Activated naive CD8-positive, alpha-beta T cell treated with anti-CD3 and anti-CD28 coated beads for 36 hours (primary cell): ENCODE data around the gene PDE4D. TPM values are rescaled to one million over a fixed set of nuclear protein-coding genes. Genes with fewer than 3 reads are reported as not detected.
A peak's percentile ranks its signal among the peaks of the same experiment; 100 is the strongest.
"Not testable (repeated sequence)": the region's sequence is repeated elsewhere in the genome, so short reads cannot be mapped to it uniquely, and the experiment has no call there.

ENCODE experiments used
- DNase-seq: peaks from one replicate; pipeline ENCODE4 v3.0.0; 2021
- H3K27ac Mint-ChIP-seq: one replicate; pipeline ENCODE4 v1.8.0; 2022; ENCODE audit warnings: mild to moderate bottlenecking, moderate library complexity, mixed read lengths
- H3K27me3 Mint-ChIP-seq: one replicate; pipeline ENCODE4 v1.8.0; 2022; ENCODE audit warnings: mild to moderate bottlenecking, mixed read lengths
- H3K36me3 Mint-ChIP-seq: one replicate; pipeline ENCODE4 v1.8.0; 2021; ENCODE audit warnings: mild to moderate bottlenecking, mixed read lengths
- H3K4me1 Mint-ChIP-seq: one replicate; pipeline ENCODE4 v1.8.0; 2021; ENCODE audit warnings: mixed read lengths
- H3K4me3 Mint-ChIP-seq: one replicate; pipeline ENCODE4 v1.8.0; 2022; ENCODE audit warnings: mild to moderate bottlenecking, moderate library complexity, mixed read lengths
- H3K9me3 Mint-ChIP-seq: one replicate; pipeline ENCODE4 v1.8.0; 2022; ENCODE audit warnings: mixed read lengths
- total RNA-seq, 2 experiments: library from RNA; stranded (reverse); gene quantifications; one replicate each; pipeline ENCODE4 v1.2.3, GENCODE V29; 2021

Gene PDE4D
- total RNA-seq, 2 experiments from 2014 or later, result 40.7 TPM

DNA sequence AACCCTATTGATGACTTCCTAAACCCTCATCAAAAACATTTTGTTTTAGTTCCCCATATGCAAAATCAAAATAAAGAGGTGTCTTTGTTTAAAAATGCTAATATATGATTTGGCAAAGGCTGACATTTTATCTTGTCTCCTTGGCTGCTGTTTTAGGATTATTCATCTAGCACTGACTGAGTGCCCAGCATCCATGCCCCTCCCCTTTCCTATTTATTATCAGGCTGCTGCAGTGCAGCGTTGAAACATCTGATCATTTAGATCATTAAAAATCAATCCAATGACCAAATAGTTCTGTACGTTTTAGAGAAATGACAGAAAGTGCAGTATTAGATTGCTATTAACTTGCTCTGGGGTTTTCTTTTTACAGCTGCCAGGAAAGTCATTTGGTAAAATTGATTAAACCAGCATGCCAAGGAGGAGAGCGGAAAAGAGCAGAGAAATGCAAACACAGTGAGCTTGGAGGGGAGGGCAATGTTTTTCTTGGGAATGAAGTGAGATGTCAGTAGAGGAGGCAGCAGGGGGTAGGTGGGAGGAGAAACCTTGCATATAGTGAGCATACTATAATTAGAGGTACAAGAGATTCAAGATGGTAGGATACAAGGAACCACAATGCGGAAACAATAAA is 286.3 kb downstream of the PDE4D start:
- H3K27me3 Mint-ChIP-seq, result peaks cover 42% of the 10 kb centered on the region
- no peaks in the 10 kb centered on the region for H3K9me3 Mint-ChIP-seq
- H3K4me3 Mint-ChIP-seq, result no peak overlapping the region
- H3K27ac Mint-ChIP-seq, result no peak overlapping the region
- DNase-seq, result no peak
- H3K4me1 Mint-ChIP-seq, result peaks cover 12% of the 10 kb centered on the region
- no peaks in the 10 kb centered on the region for H3K36me3 Mint-ChIP-seq

DNA sequence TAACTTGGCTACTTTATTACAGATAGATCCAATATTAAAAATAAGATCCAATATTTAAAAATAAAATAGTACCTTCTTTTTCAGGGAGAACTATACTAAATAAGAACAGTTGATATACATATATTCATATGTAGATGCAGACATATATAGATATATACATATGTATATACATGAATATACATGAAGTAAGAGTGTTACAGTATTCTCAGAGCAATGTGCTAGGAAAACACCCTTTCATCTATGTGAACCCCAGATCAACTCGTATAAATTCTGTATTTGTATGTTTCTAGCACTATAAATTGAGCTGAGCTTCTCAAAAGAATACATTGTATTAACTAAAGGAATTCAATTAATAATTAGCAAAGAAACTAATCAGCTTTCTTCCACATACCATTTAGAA is 287.6 kb downstream of the PDE4D start:
- peaks cover 12% of the 10 kb centered on the region for H3K4me1 Mint-ChIP-seq
- peaks cover 37% of the 10 kb centered on the region for H3K27me3 Mint-ChIP-seq
- H3K27ac Mint-ChIP-seq, result no peak overlapping the region
- H3K4me3 Mint-ChIP-seq, result no peak overlapping the region
- H3K36me3 Mint-ChIP-seq, result no peaks in the 10 kb centered on the region
- no peaks in the 10 kb centered on the region for H3K9me3 Mint-ChIP-seq
- no peak for DNase-seq

DNA sequence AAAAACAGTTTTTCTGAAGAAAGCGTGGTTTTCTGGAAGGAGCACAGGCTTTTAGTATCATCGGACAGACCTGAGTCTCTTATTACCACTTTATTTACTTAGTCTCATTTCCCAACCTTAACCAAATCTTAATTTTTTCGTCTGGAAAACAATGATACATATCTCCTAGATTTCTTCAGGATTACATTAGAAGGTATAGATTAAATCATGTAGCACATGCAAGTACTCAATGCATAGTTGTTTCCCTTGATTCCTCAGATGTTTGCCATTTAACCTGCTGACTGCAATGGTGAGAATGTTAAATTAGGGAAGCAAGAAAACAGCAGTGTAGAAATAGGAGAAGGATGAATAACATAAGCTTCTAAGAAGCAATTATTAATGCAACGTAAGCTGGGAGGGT is 289.4 kb downstream of the PDE4D start:
- peaks cover 6% of the 10 kb centered on the region for H3K4me1 Mint-ChIP-seq
- H3K27ac Mint-ChIP-seq, result no peak overlapping the region

DNA sequence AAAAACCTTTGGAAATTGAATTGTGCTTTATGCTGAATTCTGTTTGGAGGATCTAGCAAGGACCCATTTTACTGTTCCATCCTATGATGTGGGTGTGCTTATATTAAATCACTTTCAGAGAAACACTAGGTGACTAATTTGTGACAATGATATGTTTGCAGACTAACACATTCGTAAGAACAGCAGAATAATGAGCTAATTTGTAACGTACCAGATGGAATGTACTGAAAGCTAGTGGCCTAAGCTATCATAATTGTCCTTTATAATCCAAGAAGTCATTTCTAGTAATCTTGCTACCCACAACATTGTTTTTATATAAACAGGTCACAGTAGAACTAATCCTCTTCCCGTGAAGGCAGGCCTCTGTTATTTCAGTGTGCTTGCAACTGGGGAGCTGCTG is 292.5 kb downstream of the PDE4D start:
- no peaks in the 10 kb centered on the region for H3K4me1 Mint-ChIP-seq
- H3K27me3 Mint-ChIP-seq, result peaks cover 21% of the 10 kb centered on the region
- no peaks in the 10 kb centered on the region for H3K36me3 Mint-ChIP-seq
- no peak overlapping the region for H3K27ac Mint-ChIP-seq
- H3K4me3 Mint-ChIP-seq, result no peak overlapping the region
- no peak for DNase-seq
- H3K9me3 Mint-ChIP-seq, result no peaks in the 10 kb centered on the region

More for the DNA sequence above, 289.4 kb downstream of the PDE4D start:
- Mint-ChIP-seq H3K9me3 (no peaks in the 10 kb centered on the region), H3K27me3 (peaks cover 25% of the 10 kb centered on the region), H3K36me3 (no peaks in the 10 kb centered on the region), H3K4me3 (no peak overlapping the region)
- no peak for DNase-seq

DNA sequence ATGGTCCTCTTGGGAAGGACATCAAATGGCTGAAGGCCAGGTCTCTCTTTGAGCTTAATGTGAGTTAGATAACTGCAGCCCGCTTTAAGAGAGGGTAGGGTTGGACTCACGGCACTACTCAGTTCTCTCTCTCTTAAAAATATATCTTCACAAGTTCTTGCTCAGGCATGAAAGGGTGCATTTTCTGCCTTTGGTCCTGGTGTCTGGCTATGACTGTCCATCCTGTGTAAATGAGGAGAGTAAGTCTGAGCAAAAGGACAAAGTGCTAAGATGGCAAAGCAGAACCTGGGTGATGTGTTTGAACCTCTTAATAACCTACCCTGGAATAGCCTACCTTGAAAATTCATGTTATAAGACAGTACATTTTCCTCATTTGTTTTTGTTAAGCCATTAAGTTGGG is 293.4 kb downstream of the PDE4D start:
- Mint-ChIP-seq H3K27me3 (peaks cover 24% of the 10 kb centered on the region), H3K4me1 (no peaks in the 10 kb centered on the region)

DNA sequence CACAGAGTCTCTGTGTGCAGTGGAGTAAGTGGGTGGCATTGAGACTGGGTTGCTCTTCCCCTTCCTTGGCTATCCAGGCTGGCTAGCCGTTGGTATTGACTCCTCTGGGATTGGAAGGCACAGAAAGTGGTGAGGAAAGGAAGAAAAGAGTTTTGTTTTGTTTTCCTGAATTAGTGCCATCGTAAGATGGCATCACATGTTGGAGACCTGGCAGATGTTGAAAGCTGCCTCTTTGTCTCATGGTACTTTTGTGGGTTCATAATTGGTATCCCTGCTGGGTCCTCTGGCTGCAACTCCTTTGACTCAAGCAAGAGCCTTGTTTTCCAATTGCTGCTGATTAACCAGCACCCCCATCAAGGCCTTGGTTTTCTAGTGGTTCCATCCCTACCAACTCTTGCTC is 293.8 kb downstream of the PDE4D start:
- DNase-seq, result no peak

More for the DNA sequence above, 293.4 kb downstream of the PDE4D start:
- DNase-seq, result no peak
- no peaks in the 10 kb centered on the region for H3K36me3 Mint-ChIP-seq
- peaks cover 2% of the 10 kb centered on the region for H3K9me3 Mint-ChIP-seq
- no peak overlapping the region for H3K27ac Mint-ChIP-seq
- H3K4me3 Mint-ChIP-seq, result no peak overlapping the region

DNA sequence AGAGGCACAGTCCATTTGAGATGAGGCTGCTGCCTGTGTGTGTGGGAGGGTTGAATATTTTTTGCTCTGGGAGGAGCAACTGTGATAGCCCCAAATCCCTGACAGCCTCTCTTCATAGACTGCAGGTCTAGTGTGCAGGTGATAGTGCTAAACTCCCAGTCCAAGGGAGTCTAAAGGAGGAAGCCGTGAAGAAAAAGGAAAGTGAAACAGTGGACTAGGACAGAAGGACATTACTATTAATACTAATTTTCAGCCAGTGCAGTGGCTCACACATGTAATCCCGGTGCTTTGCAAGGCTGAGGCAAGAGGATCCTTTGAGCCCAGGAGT is 295.0 kb downstream of the PDE4D start:
- Mint-ChIP-seq H3K27ac (no peak overlapping the region), H3K4me1 (no peaks in the 10 kb centered on the region), H3K27me3 (peaks cover 21% of the 10 kb centered on the region), H3K36me3 (no peaks in the 10 kb centered on the region), H3K4me3 (no peak overlapping the region), H3K9me3 (peaks cover 2% of the 10 kb centered on the region)
- DNase-seq, result no peak

More for the DNA sequence above, 293.8 kb downstream of the PDE4D start:
- Mint-ChIP-seq H3K27ac (no peak overlapping the region), H3K27me3 (peaks cover 23% of the 10 kb centered on the region), H3K9me3 (peaks cover 2% of the 10 kb centered on the region), H3K4me1 (no peaks in the 10 kb centered on the region), H3K4me3 (no peak overlapping the region), H3K36me3 (no peaks in the 10 kb centered on the region)

DNA sequence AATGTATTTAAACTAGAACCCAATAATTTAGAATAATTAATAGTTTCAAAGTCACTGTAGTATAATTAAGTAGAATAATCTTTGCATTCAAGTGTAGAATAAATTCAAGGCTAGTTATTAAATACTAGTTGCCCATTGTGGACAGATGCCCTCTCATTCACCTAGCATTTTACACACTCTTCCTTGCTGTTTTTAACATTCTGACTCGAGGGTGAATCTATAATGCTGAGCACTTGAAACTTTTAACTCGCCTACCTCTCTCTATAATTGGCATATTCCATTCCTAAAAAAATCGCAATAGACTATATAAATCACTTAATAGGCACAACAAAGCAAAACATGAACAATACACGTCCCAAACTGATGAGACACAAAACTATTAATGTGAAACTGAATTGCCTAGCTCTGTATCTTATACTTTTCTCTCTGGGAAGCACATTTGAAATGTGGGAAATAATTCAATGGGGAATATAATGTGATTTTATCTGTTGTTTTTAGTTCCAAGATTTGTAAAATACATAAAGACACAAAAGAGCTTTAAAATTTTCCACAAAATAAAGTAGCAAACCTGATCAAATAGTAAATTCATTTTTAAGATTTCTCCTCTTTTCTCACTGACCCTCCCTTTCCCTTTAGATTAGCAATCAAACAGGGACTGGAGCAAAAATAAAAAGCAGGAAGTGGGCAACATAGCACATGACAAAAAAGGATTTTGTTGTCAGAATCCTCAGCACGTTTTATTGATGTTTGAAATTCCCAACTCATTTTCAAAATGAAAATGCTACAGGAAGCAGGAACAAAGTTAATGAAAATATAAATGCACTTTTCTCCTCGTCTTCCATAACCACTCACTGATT is 295.6 kb downstream of the PDE4D start:
- DNase-seq, result no peak
- Mint-ChIP-seq H3K27ac (no peak overlapping the region), H3K27me3 (peaks cover 25% of the 10 kb centered on the region), H3K4me1 (no peaks in the 10 kb centered on the region), H3K9me3 (peaks cover 2% of the 10 kb centered on the region), H3K4me3 (no peak overlapping the region), H3K36me3 (no peaks in the 10 kb centered on the region)

DNA sequence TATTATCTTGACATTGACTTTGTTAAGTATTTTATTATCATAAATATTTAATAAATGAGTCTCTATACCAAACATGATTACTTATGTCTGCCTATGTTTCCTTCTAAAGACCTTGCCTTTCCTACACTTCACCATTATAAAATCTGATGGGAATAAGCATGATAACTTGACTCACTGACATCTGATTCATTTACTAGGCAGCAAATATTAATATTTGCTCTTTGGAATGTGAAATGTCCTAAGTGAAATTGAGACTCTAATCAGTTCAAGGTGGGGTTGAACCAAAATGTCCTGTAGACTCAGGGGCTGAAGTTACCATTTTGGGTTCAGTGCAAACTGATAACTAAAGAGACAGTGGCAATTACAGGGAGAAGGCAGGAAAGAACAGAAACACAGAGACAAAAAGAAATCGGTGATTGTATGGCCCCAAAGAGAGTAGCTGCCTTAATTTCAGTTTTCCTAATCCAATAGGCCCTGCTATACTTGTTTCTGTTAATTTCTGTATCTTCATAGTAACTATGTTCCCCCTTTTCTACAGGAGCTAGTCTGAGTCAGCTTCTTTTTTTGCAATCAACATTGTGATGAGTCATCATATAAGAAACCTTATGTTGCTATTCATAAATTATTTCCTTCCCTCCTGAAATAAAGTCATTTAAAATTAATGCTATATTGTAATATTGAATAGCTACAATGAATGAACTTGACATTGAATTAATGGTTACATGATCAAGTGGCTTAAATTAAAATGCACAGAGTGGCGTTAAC is 296.8 kb downstream of the PDE4D start:
- no peak overlapping the region for H3K4me3 Mint-ChIP-seq
- H3K9me3 Mint-ChIP-seq, result peaks cover 2% of the 10 kb centered on the region
- peaks cover 4% of the 10 kb centered on the region for H3K4me1 Mint-ChIP-seq
- peaks cover 29% of the 10 kb centered on the region for H3K27me3 Mint-ChIP-seq
- no peak overlapping the region for H3K27ac Mint-ChIP-seq
- DNase-seq, result no peak
- no peaks in the 10 kb centered on the region for H3K36me3 Mint-ChIP-seq

DNA sequence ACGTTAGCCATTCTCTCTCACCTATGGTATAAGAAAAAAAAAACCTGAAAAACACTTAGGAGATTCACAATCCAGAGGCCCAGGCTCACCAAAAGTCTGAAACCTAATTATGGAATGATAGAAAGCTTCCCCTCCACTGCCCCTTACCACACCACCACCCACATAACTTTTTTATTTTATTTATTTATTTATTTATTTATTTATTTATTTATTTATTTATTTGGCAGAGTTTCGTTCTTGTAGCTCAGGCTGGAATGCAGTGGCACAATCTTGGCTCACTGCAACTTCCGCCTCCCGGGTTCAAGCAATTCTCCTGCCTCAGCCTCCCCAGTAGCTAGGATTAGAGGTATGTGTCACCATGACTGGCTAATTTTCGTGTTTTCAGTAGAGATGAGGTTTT is 299.4 kb downstream of the PDE4D start:
- H3K27ac Mint-ChIP-seq, H3K9me3 Mint-ChIP-seq, H3K4me3 Mint-ChIP-seq, H3K36me3 Mint-ChIP-seq, DNase-seq: not testable (repeated sequence)
- Mint-ChIP-seq H3K4me1 (peaks cover 14% of the 10 kb centered on the region), H3K27me3 (peaks cover 29% of the 10 kb centered on the region)

DNA sequence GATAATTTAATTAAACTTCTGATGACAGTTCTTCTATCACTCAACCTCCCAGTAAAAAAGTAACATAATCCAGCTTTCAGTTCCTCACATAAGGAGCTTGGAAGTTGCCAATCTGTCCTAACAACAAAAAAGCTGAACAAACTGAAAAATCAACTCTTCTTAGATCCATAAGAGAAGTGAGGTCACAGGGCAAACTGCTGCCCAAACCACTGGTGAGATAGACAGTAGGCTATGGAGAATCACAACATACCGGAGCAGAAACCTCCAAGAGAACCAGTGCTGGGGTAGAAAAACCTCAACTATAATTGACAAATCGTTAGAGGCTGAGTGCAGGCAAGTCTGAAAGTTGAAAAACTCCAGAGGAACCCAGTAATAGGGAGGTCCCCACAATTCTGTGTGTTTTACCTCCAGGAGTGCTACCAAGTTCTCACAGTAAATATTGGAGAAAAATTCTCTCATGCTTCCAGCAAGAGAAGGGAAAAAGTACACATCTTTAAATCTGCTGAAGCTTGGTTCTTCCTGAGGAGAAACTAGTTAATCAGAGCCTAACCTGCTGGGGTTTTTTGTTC is 300.0 kb downstream of the PDE4D start:
- no peak overlapping the region for H3K4me3 Mint-ChIP-seq
- peaks cover 2% of the 10 kb centered on the region for H3K9me3 Mint-ChIP-seq
- no peak overlapping the region for H3K27ac Mint-ChIP-seq
- H3K27me3 Mint-ChIP-seq, result peaks cover 28% of the 10 kb centered on the region
- no peaks in the 10 kb centered on the region for H3K36me3 Mint-ChIP-seq
- DNase-seq, result no peak
- H3K4me1 Mint-ChIP-seq, result peaks cover 14% of the 10 kb centered on the region

DNA sequence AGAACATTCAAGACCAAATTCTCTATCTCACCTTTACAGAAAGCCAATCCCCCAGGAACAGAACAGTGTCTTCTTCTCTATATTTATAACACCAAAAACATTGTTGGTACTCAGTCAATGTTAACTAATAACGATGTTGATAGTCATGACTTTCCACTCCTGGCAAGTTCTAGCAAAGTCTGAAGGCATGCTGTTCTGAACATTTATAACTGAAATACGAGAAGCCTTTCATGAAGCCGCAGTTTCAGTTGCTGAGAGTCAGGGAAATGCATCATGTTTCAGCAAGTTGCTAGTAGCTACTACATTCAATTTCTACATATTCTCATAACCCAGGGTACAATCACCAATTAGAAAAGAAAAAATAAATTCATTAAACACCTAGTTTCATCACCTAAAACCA is 301.4 kb downstream of the PDE4D start:
- DNase-seq, result no peak
- H3K9me3 Mint-ChIP-seq, result peaks cover 2% of the 10 kb centered on the region
- H3K27ac Mint-ChIP-seq, result no peak overlapping the region
- H3K27me3 Mint-ChIP-seq, result peaks cover 29% of the 10 kb centered on the region
- H3K4me1 Mint-ChIP-seq, result peaks cover 14% of the 10 kb centered on the region
- no peak overlapping the region for H3K4me3 Mint-ChIP-seq
- no peaks in the 10 kb centered on the region for H3K36me3 Mint-ChIP-seq

DNA sequence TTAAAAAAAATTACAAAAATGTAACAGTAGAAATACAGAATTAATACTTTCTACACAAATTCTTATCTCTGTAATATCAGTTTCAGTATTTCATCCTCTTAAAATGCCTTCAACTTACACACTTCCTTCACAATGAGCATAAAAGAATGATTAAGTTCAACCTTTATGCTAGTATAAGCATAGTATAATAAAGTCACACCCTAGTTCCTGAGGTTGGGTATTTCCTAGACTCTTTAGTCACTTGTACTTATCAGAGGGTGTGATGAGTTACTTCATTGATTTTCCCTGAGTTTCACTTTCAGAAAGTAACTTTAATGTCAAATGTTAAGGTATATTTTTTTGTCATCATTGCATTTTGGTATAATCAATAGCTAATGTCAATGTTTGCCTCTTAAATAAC is 302.4 kb downstream of the PDE4D start:
- Mint-ChIP-seq H3K27me3 (peaks cover 36% of the 10 kb centered on the region), H3K36me3 (no peaks in the 10 kb centered on the region), H3K4me1 (peaks cover 14% of the 10 kb centered on the region), H3K9me3 (peaks cover 2% of the 10 kb centered on the region), H3K4me3 (no peak overlapping the region), H3K27ac (peak overlapping the region; percentile 71)
- DNase-seq, result no peak

DNA sequence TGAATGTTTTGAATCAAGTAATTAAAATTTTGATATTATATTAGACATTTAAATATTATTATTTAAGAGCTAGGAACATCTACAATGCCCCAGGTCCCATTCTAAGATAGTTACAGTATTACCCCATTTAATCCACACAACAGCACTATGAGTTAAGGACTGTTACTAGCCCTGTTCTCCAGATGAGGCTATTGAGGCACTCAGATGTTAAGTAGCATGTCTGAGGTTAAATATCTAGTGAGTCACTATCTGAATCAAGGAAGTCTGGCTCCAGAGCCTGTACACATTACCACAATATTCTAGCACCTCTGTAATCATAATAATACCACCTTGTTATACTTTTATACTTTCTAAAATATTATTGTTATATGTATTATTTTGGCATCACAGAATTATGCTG is 304.6 kb downstream of the PDE4D start:
- no peak overlapping the region for H3K27ac Mint-ChIP-seq
- no peak overlapping the region for H3K4me3 Mint-ChIP-seq
- no peak for DNase-seq
- peaks cover 14% of the 10 kb centered on the region for H3K4me1 Mint-ChIP-seq
- H3K9me3 Mint-ChIP-seq, result no peaks in the 10 kb centered on the region
- H3K36me3 Mint-ChIP-seq, result no peaks in the 10 kb centered on the region
- H3K27me3 Mint-ChIP-seq, result peaks cover 34% of the 10 kb centered on the region
